Fibroblast of lung (primary cell): Measurements from ENCODE around the gene MTSS2.

Experiments used
- CTCF ChIP-seq, 2 donors: IDR thresholded peaks in 1 of 2; conservative IDR thresholded peaks in 1 of 2; 1 replicate in 1 of 2; 2 replicates in 1 of 2; pipeline ENCODE4 v1.5.1; 2011 to 2012; ENCODE audit warnings: low read length in 2 of 2, control low read depth in 1 of 2, inconsistent platforms in 1 of 2, low read depth in 1 of 2, mild to moderate bottlenecking in 1 of 2
- EZH2 ChIP-seq: IDR thresholded peaks from 2 replicates; pipeline ENCODE4 v1.5.1; 2012; ENCODE audit warnings: low read length, control low read depth, mild to moderate bottlenecking; ENCODE audit errors: missing control alignments

GRCh38 chr16:70725912-70726828 lies 40.3 kb upstream of the MTSS2 start:
- no peak for TF ChIP-seq CTCF (conservative IDR thresholded peaks at IDR 0.05 in 1 of 2, IDR thresholded peaks at IDR 0.05 in 1 of 2; ENCODE audit: low read depth in 1 of 2, low read length in 2 of 2)
- TF ChIP-seq EZH2, result no peak
